A549 (cell line): Measurements from ENCODE around the gene RNF126. TPM values are rescaled to one million over a fixed set of nuclear protein-coding genes. Genes with fewer than 3 reads are reported as not detected.
A peak's percentile ranks its signal among the peaks of the same experiment; 100 is the strongest.

Experiments used
- ATAC-seq, 2 experiments: fragments of 200-7000 bp in 1 of 2; fragments of >200 bp in 1 of 2; cut with Nextera tagmentation in 1 of 2; cut with Tn5 transposase in 1 of 2; 3 replicates each; pipeline versions ENCODE4 v1.8.0 to v1.9.1; 2018 to 2020; ENCODE audit warnings: mild to moderate bottlenecking in 1 of 2, moderate library complexity in 1 of 2
- CTCF ChIA-PET: fragments of 300-600 bp; sonication (Branson Sonifier 250); formaldehyde crosslinking; extraction: SDS; loops from one replicate; lab custom pipeline; 2021; ENCODE audit warnings: antibody characterized with exemption, inconsistent platforms; lab: Yijun Ruan, JAX
- POLR2A ChIA-PET: fragments of 350-600 bp; formaldehyde crosslinking; extraction: SDS; loops from one replicate; lab custom pipeline; 2021; ENCODE audit warnings: antibody characterized with exemption, inconsistent platforms; lab: Yijun Ruan, JAX
- DNase-seq, 2 experiments: peaks; one replicate each; pipeline versions ENCODE4 v3.0.0 to v3.0.0-alpha.2; 2011 to 2016; ENCODE audit warnings: low read depth in 1 of 2, low spot score in 1 of 2
- FAIRE-seq: peaks from 2 replicates; lab custom pipeline; 2011; peaks lifted over from hg19 to GRCh38; lab: Jason Lieb, UNC
- H3K27ac ChIP-seq, 2 experiments: fragments of >200 bp; sonication (Bioruptor Twin); formaldehyde crosslinking; 3 replicates each; pipeline ENCODE4 v1.5.1; 2016 to 2017
- H3K4me1 ChIP-seq: fragments of >200 bp; sonication (Bioruptor Twin); formaldehyde crosslinking; 3 replicates; pipeline ENCODE4 v1.6.1; 2016
- H3K4me2 ChIP-seq: fragments of >200 bp; sonication (Bioruptor Twin); formaldehyde crosslinking; 3 replicates; pipeline ENCODE4 v1.6.1; 2016
- H3K4me3 ChIP-seq: fragments of >200 bp; sonication (Bioruptor Twin); formaldehyde crosslinking; 3 replicates; pipeline ENCODE4 v1.5.1; 2016
- H3K9me3 ChIP-seq: fragments of >200 bp; sonication (Bioruptor Twin); formaldehyde crosslinking; 3 replicates; pipeline ENCODE4 v1.6.1; 2016
- CBX8 ChIP-seq: fragments of 200-600 bp; sonication (generic); IDR thresholded peaks from 2 replicates; pipeline ENCODE4 v1.6.1; 2016
- CEBPB ChIP-seq, 2 experiments: fragments of >200 bp in 1 of 2; sonication (Bioruptor Twin) in 1 of 2; formaldehyde crosslinking in 1 of 2; IDR thresholded peaks; 2 replicates each; pipeline ENCODE4 v1.6.1; 2012 to 2016
- CHD2 ChIP-seq: fragments of 150-350 bp; IDR thresholded peaks from 2 replicates; pipeline ENCODE4 v1.6.1; 2014; ENCODE audit warnings: low read length; ENCODE audit not compliant: partially characterized antibody
- EHMT2 ChIP-seq: fragments of 200-600 bp; sonication (generic); IDR thresholded peaks from 2 replicates; pipeline ENCODE4 v1.6.1; 2016; ENCODE audit warnings: antibody characterized with exemption, low read depth, mild to moderate bottlenecking, moderate library complexity
- EP300 ChIP-seq, 2 experiments: fragments of >200 bp; sonication (Bioruptor Twin); formaldehyde crosslinking; IDR thresholded peaks; 2 replicates in 1 of 2; 3 replicates in 1 of 2; pipeline ENCODE4 v1.6.1; 2016 to 2017
- FOSB ChIP-seq: fragments of 250-450 bp; sonication (Bioruptor Pico); IDR thresholded peaks from 2 replicates; pipeline ENCODE4 v1.5.0; 2020; ENCODE audit warnings: mild to moderate bottlenecking, moderate library complexity
- HEYL ChIP-seq: fragments of 250-450 bp; sonication (Bioruptor Pico); IDR thresholded peaks from 2 replicates; pipeline ENCODE4 v1.8.0; 2021; ENCODE audit warnings: mild to moderate bottlenecking, moderate library complexity
- HOXA7 ChIP-seq: fragments of 250-450 bp; sonication (Bioruptor Pico); IDR thresholded peaks from 2 replicates; pipeline ENCODE4 v1.5.0; 2020; ENCODE audit warnings: mild to moderate bottlenecking, moderate library complexity
- HOXB13 ChIP-seq: fragments of 250-450 bp; sonication (Bioruptor Pico); IDR thresholded peaks from 2 replicates; pipeline ENCODE4 v1.5.0; 2020; ENCODE audit warnings: low read depth, mild to moderate bottlenecking, moderate library complexity
- HOXB5 ChIP-seq: fragments of 250-450 bp; sonication (Bioruptor Pico); IDR thresholded peaks from 2 replicates; pipeline ENCODE4 v1.5.0; 2020; ENCODE audit warnings: mild to moderate bottlenecking, moderate library complexity
- JUNB ChIP-seq: fragments of >200 bp; sonication (Bioruptor Twin); formaldehyde crosslinking; IDR thresholded peaks from 2 replicates; pipeline ENCODE4 v1.6.1; 2016
- NPAS2 ChIP-seq: fragments of 250-450 bp; sonication (Bioruptor Pico); IDR thresholded peaks from 2 replicates; pipeline ENCODE4 v1.8.0; 2022; ENCODE audit warnings: mild to moderate bottlenecking, moderate library complexity, borderline replicate concordance
- RAD21 ChIP-seq, 2 experiments: fragments of >200 bp in 1 of 2; sonication (Bioruptor Twin) in 1 of 2; formaldehyde crosslinking in 1 of 2; IDR thresholded peaks in 1 of 2; conservative IDR thresholded peaks in 1 of 2; 2 replicates in 1 of 2; 3 replicates in 1 of 2; pipeline ENCODE4 v1.6.1; 2012 to 2018; ENCODE audit warnings: inconsistent platforms in 1 of 2
- RFX5 ChIP-seq: fragments of 450-650 bp; IDR thresholded peaks from 2 replicates; pipeline ENCODE4 v1.7.1; 2014; ENCODE audit warnings: antibody characterized with exemption, mild to moderate bottlenecking, moderate library complexity
- RNF2 ChIP-seq: fragments of 200-600 bp; sonication (generic); IDR thresholded peaks from 2 replicates; pipeline ENCODE4 v1.6.1; 2016; ENCODE audit warnings: low read depth, mild to moderate bottlenecking, antibody characterized with exemption, moderate library complexity, borderline replicate concordance
- TP53 ChIP-seq: fragments of 250-450 bp; sonication (Bioruptor Pico); IDR thresholded peaks from 2 replicates; pipeline ENCODE4 v1.5.0; 2021; ENCODE audit warnings: mild to moderate bottlenecking, moderate library complexity
- ZFP36 ChIP-seq: fragments of 450-650 bp; IDR thresholded peaks from 2 replicates; pipeline ENCODE4 v1.6.1; 2014; ENCODE audit warnings: borderline replicate concordance; ENCODE audit not compliant: partially characterized antibody
- ZSCAN20 ChIP-seq: fragments of 250-450 bp; sonication (Bioruptor Pico); IDR thresholded peaks from 2 replicates; pipeline ENCODE4 v1.8.0; 2022; ENCODE audit warnings: mild to moderate bottlenecking, moderate library complexity
- WGBS: methylation state at CpG from one replicate; pipeline ENCODE4 v1.1.6; 2017; ENCODE audit errors: missing lambda C conversion rate; 5-methylcytosine and 5-hydroxymethylcytosine counted together
- polyA plus RNA-seq, 4 experiments: library from polyadenylated mRNA; depleted of rRNA in 3 of 4; stranded (reverse); fragments of >200 nt; fragmentation: RNase III in 1 of 4; extraction: RNeasy Plus Mini Kit Qiagen cat#74134 plus additional on column Dnase treatment in 1 of 4; gene quantifications; 2 replicates in 3 of 4; 3 replicates in 1 of 4; pipeline ENCODE4 v1.2.3, GENCODE V29; 2011 to 2017
- TF ChIP-seq, protein P1 (sequence below): fragments of 450-650 bp; IDR thresholded peaks from 2 replicates; pipeline ENCODE4 v1.6.1; 2014; ENCODE audit warnings: antibody characterized with exemption
- TF ChIP-seq, protein P2 (sequence below): fragments of >200 bp; sonication (Bioruptor Twin); formaldehyde crosslinking; IDR thresholded peaks from 3 replicates; pipeline ENCODE4 v1.6.1; 2016
- TF ChIP-seq, protein P3 (sequence below): fragments of 250-450 bp; sonication (Bioruptor Pico); IDR thresholded peaks from 2 replicates; pipeline ENCODE4 v1.5.0; 2021; ENCODE audit warnings: mild to moderate bottlenecking, moderate library complexity, borderline replicate concordance
- TF ChIP-seq, protein P4 (sequence below): IDR thresholded peaks from 2 replicates; pipeline ENCODE4 v1.6.1; 2012

Gene RNF126
- polyA plus RNA-seq, 2 of the 4 experiments (the other 2 are of a cell fraction) = 3.1 to 35.0 TPM

DNA sequence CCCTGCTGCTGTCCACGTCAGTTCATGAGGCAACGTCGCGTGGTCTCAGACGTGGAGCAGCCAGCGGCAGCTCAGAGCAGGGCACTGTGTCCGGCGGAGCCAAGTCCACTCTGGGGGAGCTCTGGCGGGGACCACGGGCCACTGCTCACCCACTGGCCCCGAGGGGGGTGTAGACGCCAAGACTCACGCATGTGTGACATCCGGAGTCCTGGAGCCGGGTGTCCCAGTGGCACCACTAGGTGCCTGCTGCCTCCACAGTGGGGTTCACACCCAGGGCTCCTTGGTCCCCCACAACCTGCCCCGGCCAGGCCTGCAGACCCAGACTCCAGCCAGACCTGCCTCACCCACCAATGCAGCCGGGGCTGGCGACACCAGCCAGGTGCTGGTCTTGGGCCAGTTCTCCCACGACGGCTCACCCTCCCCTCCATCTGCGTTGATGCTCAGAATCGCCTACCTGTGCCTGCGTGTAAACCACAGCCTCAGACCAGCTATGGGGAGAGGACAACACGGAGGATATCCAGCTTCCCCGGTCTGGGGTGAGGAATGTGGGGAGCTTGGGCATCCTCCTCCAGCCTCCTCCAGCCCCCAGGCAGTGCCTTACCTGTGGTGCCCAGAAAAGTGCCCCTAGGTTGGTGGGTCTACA is 19.8 kb upstream of the RNF126 start:
- ATAC-seq = no peak
- peak overlapping the region in 1 of 2 experiments; percentile 12; a peak in 1 of 6 replicates for H3K27ac ChIP-seq
- no peaks in the 10 kb centered on the region for H3K9me3 ChIP-seq
- WGBS = 98% methylated on average over 7 of the region's 25 CpGs
- peaks cover 21% of the 10 kb centered on the region for H3K4me1 ChIP-seq
- H3K4me2 ChIP-seq = no peak overlapping the region
- ChIA-PET CTCF (no interaction called here), POLR2A (no interaction called here)
- TF ChIP-seq TP53 (CRISPR knock-in tag) (no peak), HEYL (CRISPR knock-in tag) (no peak), ZSCAN20 (CRISPR knock-in tag) (no peak), NPAS2 (CRISPR knock-in tag) (no peak), RNF2 (no peak), CHD2 (no peak), ZFP36 (no peak), EP300 (IDR thresholded peaks at IDR 0.05) (no peak), HOXB13 (CRISPR knock-in tag) (no peak), RAD21 (conservative IDR thresholded peaks at IDR 0.05 in 1 of 2, IDR thresholded peaks at IDR 0.05 in 1 of 2) (no peak), RFX5 (no peak)
- TF ChIP-seq, protein P1, sequence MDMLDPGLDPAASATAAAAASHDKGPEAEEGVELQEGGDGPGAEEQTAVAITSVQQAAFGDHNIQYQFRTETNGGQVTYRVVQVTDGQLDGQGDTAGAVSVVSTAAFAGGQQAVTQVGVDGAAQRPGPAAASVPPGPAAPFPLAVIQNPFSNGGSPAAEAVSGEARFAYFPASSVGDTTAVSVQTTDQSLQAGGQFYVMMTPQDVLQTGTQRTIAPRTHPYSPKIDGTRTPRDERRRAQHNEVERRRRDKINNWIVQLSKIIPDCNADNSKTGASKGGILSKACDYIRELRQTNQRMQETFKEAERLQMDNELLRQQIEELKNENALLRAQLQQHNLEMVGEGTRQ = no peak
- TF ChIP-seq, protein P2, sequence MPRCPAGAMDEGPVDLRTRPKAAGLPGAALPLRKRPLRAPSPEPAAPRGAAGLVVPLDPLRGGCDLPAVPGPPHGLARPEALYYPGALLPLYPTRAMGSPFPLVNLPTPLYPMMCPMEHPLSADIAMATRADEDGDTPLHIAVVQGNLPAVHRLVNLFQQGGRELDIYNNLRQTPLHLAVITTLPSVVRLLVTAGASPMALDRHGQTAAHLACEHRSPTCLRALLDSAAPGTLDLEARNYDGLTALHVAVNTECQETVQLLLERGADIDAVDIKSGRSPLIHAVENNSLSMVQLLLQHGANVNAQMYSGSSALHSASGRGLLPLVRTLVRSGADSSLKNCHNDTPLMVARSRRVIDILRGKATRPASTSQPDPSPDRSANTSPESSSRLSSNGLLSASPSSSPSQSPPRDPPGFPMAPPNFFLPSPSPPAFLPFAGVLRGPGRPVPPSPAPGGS = no peak
- no peak overlapping the region for H3K4me3 ChIP-seq
- no peak for FAIRE-seq
- no peak for DNase-seq

DNA sequence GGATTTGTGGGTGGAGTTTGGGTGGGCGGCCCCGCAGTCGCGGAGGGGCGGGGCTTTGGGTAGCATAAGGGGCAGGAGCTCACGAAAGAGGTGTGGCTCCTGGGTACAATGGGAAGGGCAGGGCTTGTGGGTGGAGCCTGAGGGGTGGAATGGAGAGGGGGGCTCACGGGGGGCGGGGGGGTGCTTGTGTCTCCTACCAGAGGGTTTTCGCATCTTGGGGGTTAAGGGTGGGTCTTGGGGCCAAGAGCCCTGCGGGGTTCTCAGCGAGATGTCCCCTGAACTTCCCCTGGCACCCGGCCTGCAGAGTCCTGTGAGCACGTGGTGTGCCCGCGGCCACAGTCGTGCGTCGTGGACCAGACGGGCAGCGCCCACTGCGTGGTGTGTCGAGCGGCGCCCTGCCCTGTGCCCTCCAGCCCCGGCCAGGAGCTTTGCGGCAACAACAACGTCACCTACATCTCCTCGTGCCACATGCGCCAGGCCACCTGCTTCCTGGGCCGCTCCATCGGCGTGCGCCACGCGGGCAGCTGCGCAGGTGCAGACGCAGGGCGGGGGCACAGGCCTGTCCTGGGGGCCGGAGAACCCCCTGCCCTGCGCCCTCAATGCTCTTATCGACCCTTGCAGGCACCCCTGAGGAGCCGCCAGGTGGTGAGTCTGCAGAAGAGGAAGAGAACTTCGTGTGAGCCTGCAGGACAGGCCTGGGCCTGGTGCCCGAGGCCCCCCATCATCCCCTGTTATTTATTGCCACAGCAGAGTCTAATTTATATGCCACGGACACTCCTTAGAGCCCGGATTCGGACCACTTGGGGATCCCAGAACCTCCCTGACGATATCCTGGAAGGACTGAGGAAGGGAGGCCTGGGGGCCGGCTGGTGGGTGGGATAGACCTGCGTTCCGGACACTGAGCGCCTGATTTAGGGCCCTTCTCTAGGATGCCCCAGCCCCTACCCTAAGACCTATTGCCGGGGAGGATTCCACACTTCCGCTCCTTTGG is 18.3 kb upstream of the RNF126 start:
- ChIA-PET POLR2A (interaction anchor here (0.6 to 0.8 kb wide), 4 partner anchors 23 to 276 kb away, joined by 3 to 5 read pairs (median 4); no protein-coding TSS in a partner anchor), CTCF (interaction anchor here (1.0 kb wide), 1 partner anchor 26 kb away, joined by 3 read pairs; no protein-coding TSS in a partner anchor)
- WGBS = 87% methylated on average over 25 of the region's 54 CpGs
- peak overlapping the region; percentile 69 for H3K4me2 ChIP-seq
- no peak for TF ChIP-seq HOXA7 (CRISPR knock-in tag)
- TF ChIP-seq TP53 (CRISPR knock-in tag) = no peak
- no peak for TF ChIP-seq CEBPB (IDR thresholded peaks at IDR 0.05)
- TF ChIP-seq, protein P3, sequence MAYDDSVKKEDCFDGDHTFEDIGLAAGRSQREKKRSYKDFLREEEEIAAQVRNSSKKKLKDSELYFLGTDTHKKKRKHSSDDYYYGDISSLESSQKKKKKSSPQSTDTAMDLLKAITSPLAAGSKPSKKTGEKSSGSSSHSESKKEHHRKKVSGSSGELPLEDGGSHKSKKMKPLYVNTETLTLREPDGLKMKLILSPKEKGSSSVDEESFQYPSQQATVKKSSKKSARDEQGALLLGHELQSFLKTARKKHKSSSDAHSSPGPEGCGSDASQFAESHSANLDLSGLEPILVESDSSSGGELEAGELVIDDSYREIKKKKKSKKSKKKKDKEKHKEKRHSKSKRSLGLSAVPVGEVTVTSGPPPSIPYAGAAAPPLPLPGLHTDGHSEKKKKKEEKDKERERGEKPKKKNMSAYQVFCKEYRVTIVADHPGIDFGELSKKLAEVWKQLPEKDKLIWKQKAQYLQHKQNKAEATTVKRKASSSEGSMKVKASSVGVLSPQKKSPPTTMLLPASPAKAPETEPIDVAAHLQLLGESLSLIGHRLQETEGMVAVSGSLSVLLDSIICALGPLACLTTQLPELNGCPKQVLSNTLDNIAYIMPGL (CRISPR knock-in tag) = no peak
- TF ChIP-seq EHMT2 = no peak
- TF ChIP-seq, protein P4, sequence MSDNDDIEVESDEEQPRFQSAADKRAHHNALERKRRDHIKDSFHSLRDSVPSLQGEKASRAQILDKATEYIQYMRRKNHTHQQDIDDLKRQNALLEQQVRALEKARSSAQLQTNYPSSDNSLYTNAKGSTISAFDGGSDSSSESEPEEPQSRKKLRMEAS = no peak
- TF ChIP-seq CBX8 = no peak
- no peak for TF ChIP-seq JUNB
- no peak for TF ChIP-seq HOXB5 (CRISPR knock-in tag)
- TF ChIP-seq FOSB (CRISPR knock-in tag) = no peak
- TF ChIP-seq EP300 (IDR thresholded peaks at IDR 0.05) = no peak
- H3K27ac ChIP-seq = peak overlapping the region; percentile 87 to 99; a peak in 5 of 6 replicates
- no peak for FAIRE-seq
- DNase-seq = no peak
- H3K9me3 ChIP-seq = no peaks in the 10 kb centered on the region
- no peak overlapping the region; the same call in 2 of the 3 replicates for H3K4me3 ChIP-seq
- peaks cover 20% of the 10 kb centered on the region for H3K4me1 ChIP-seq
- ATAC-seq = peak in 1 of 2 experiments; percentile 45; a peak in 4 of 6 replicates
